GM23338 (cell line): Measurements from ENCODE around the gene DIP2B. TPM values are rescaled to one million over a fixed set of nuclear protein-coding genes. Genes with fewer than 3 reads are reported as not detected.

ENCODE experiments used
- ATAC-seq: fragments of 200-7000 bp; cut with Tn5 transposase; 3 replicates; pipeline ENCODE4 v1.9.1; 2020
- DNase-seq: peaks from one replicate; pipeline ENCODE4 v3.0.0-alpha.2; 2015; ENCODE audit warnings: low spot score
- H2AFZ ChIP-seq: fragments of 200-600 bp; sonication (generic); 2 replicates; pipeline ENCODE4 v1.8.0; 2016; ENCODE audit warnings: antibody characterized with exemption, mild to moderate bottlenecking, moderate library complexity
- H3F3A ChIP-seq: fragments of 200-600 bp; sonication (generic); replicated peaks from 2 replicates; pipeline ENCODE4 v1.8.0; 2017; ENCODE audit warnings: antibody characterized with exemption, mixed run types, low read depth
- H3K27ac ChIP-seq: fragments of 200-600 bp; sonication (generic); 2 replicates; pipeline ENCODE4 v1.6.1; 2016; ENCODE audit warnings: low read depth
- H3K27me3 ChIP-seq: fragments of 200-600 bp; sonication (generic); 2 replicates; pipeline ENCODE4 v1.8.0; 2016; ENCODE audit warnings: mild to moderate bottlenecking, mixed run types, moderate library complexity; ENCODE audit not compliant: insufficient read depth
- H3K36me3 ChIP-seq: fragments of 200-600 bp; sonication (generic); 2 replicates; pipeline ENCODE4 v1.8.0; 2016; ENCODE audit warnings: mild to moderate bottlenecking; ENCODE audit not compliant: insufficient read depth
- H3K4me1 ChIP-seq: fragments of 200-600 bp; sonication (generic); 2 replicates; pipeline ENCODE4 v1.8.0; 2016; ENCODE audit warnings: mild to moderate bottlenecking, moderate library complexity; ENCODE audit not compliant: insufficient read depth
- H3K4me2 ChIP-seq: fragments of 200-600 bp; sonication (generic); 2 replicates; pipeline ENCODE4 v1.7.1; 2017; ENCODE audit warnings: mixed run types
- H3K4me3 ChIP-seq: fragments of 200-600 bp; sonication (generic); 2 replicates; pipeline ENCODE4 v1.6.1; 2016; ENCODE audit warnings: mixed run types
- H3K79me2 ChIP-seq: fragments of 200-600 bp; sonication (generic); replicated peaks from 2 replicates; pipeline ENCODE4 v1.8.0; 2017; ENCODE audit warnings: mild to moderate bottlenecking; ENCODE audit not compliant: insufficient read depth
- H3K9me2 ChIP-seq: fragments of 200-600 bp; sonication (generic); 2 replicates; pipeline ENCODE4 v1.8.0; 2017; ENCODE audit not compliant: insufficient read depth
- H4K20me1 ChIP-seq: fragments of 200-600 bp; sonication (generic); replicated peaks from 2 replicates; pipeline ENCODE4 v1.8.0; 2017; ENCODE audit warnings: mild to moderate bottlenecking; ENCODE audit not compliant: insufficient read depth
- H3K27ac Mint-ChIP-seq: 2 replicates; pipeline ENCODE4 v1.8.0; 2020; ENCODE audit warnings: inconsistent platforms, mild to moderate bottlenecking, moderate library complexity, mixed read lengths
- H3K27me3 Mint-ChIP-seq: 3 replicates; pipeline ENCODE4 v1.8.0; 2022; ENCODE audit warnings: low read depth, mild to moderate bottlenecking, moderate library complexity, mixed read lengths, inconsistent platforms; ENCODE audit not compliant: insufficient read depth, poor library complexity
- H3K36me3 Mint-ChIP-seq: 3 replicates; pipeline ENCODE4 v1.8.0; 2021; ENCODE audit warnings: low read depth, mild to moderate bottlenecking, inconsistent platforms, moderate library complexity, mixed read lengths
- H3K4me1 Mint-ChIP-seq: 3 replicates; pipeline ENCODE4 v1.8.0; 2020; ENCODE audit warnings: mild to moderate bottlenecking, inconsistent platforms, mixed read lengths
- H3K4me3 Mint-ChIP-seq: 3 replicates; pipeline ENCODE4 v1.8.0; 2021; ENCODE audit warnings: moderate library complexity, mild to moderate bottlenecking, inconsistent platforms, mixed read lengths
- H3K9me3 Mint-ChIP-seq: 3 replicates; pipeline ENCODE4 v1.8.0; 2020; ENCODE audit warnings: moderate library complexity, mild to moderate bottlenecking, inconsistent platforms, mixed read lengths
- ETS1 ChIP-seq: IDR thresholded peaks from 2 replicates; pipeline ENCODE4 v1.6.1; 2016; ENCODE audit warnings: antibody characterized with exemption
- ZNF331 ChIP-seq: fragments of 250-450 bp; sonication (Bioruptor Pico); IDR thresholded peaks from 2 replicates; pipeline ENCODE4 v1.5.0; 2020; ENCODE audit warnings: low read depth, mild to moderate bottlenecking, moderate library complexity
- polyA plus RNA-seq: library from polyadenylated mRNA; unstranded; fragments of >200 nt; fragmentation: Nextera tagmentation; extraction: Ambion mirVana; gene quantifications from 2 replicates; pipeline ENCODE4 v1.2.1, GENCODE V29; 2016
- total RNA-seq: library from RNA; depleted of rRNA; stranded (reverse); fragments of >200 nt; shearing (Covaris generic); gene quantifications from 2 replicates; pipeline ENCODE4 v1.2.3, GENCODE V29; 2014
- TF ChIP-seq, protein P1 (sequence below): IDR thresholded peaks from one replicate; pipeline ENCODE4 v1.6.1; 2018; ENCODE audit warnings: antibody characterized with exemption; ENCODE audit not compliant: unreplicated experiment
- TF ChIP-seq, protein P2 (sequence below): fragments of 250-450 bp; sonication (Bioruptor Pico); IDR thresholded peaks from 2 replicates; pipeline ENCODE4 v1.5.0; 2020; ENCODE audit warnings: mild to moderate bottlenecking, moderate library complexity

Gene DIP2B
- total and polyA plus RNA-seq, 2 experiments from 2014 or later, result 8.0 to 36.4 TPM

DNA sequence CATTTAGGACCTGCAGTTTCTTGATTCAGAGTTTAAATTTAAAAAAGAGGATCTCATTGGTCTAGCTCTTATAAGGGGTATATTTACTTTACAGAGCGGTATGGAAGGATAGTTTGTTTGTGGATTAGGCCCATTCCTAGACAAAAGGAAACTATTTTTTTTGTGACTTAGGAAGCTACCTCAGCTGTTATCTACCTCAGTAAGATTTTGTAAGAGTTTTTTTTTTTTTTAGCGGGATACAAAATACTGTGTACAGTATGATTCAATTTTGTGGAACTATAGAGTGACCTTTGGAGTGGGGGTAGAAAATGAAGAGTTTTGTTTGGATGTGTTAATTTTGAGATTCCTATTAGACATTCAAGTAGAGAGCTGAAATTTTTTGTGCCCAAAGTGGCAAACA is 154.5 kb downstream of the DIP2B start:
- Mint-ChIP-seq H3K9me3 (no peaks in the 10 kb centered on the region; the same call in 2 of the 3 replicates), H3K4me3 (no peak overlapping the region), H3K27ac (no peak overlapping the region), H3K4me1 (peaks cover 4% of the 10 kb centered on the region; the same call in 2 of the 3 replicates), H3K36me3 (no peaks in the 10 kb centered on the region), H3K27me3 (peaks cover 2% of the 10 kb centered on the region)
- H3K9me2 ChIP-seq, result no peaks in the 10 kb centered on the region
- H3K79me2 ChIP-seq, result 0 out of 2 replicates have a peak, but pooled peaks cover 7% of the 10 kb centered on the region
- H3K27ac ChIP-seq, result no peak overlapping the region
- H3K4me1 ChIP-seq, result no peaks in the 10 kb centered on the region
- H3K27me3 ChIP-seq, result no peaks in the 10 kb centered on the region
- TF ChIP-seq, protein P1, sequence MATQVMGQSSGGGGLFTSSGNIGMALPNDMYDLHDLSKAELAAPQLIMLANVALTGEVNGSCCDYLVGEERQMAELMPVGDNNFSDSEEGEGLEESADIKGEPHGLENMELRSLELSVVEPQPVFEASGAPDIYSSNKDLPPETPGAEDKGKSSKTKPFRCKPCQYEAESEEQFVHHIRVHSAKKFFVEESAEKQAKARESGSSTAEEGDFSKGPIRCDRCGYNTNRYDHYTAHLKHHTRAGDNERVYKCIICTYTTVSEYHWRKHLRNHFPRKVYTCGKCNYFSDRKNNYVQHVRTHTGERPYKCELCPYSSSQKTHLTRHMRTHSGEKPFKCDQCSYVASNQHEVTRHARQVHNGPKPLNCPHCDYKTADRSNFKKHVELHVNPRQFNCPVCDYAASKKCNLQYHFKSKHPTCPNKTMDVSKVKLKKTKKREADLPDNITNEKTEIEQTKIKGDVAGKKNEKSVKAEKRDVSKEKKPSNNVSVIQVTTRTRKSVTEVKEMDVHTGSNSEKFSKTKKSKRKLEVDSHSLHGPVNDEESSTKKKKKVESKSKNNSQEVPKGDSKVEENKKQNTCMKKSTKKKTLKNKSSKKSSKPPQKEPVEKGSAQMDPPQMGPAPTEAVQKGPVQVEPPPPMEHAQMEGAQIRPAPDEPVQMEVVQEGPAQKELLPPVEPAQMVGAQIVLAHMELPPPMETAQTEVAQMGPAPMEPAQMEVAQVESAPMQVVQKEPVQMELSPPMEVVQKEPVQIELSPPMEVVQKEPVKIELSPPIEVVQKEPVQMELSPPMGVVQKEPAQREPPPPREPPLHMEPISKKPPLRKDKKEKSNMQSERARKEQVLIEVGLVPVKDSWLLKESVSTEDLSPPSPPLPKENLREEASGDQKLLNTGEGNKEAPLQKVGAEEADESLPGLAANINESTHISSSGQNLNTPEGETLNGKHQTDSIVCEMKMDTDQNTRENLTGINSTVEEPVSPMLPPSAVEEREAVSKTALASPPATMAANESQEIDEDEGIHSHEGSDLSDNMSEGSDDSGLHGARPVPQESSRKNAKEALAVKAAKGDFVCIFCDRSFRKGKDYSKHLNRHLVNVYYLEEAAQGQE, result no peak
- TF ChIP-seq ETS1, result no peak
- TF ChIP-seq ZNF331 (CRISPR knock-in tag), result no peak
- TF ChIP-seq, protein P2, sequence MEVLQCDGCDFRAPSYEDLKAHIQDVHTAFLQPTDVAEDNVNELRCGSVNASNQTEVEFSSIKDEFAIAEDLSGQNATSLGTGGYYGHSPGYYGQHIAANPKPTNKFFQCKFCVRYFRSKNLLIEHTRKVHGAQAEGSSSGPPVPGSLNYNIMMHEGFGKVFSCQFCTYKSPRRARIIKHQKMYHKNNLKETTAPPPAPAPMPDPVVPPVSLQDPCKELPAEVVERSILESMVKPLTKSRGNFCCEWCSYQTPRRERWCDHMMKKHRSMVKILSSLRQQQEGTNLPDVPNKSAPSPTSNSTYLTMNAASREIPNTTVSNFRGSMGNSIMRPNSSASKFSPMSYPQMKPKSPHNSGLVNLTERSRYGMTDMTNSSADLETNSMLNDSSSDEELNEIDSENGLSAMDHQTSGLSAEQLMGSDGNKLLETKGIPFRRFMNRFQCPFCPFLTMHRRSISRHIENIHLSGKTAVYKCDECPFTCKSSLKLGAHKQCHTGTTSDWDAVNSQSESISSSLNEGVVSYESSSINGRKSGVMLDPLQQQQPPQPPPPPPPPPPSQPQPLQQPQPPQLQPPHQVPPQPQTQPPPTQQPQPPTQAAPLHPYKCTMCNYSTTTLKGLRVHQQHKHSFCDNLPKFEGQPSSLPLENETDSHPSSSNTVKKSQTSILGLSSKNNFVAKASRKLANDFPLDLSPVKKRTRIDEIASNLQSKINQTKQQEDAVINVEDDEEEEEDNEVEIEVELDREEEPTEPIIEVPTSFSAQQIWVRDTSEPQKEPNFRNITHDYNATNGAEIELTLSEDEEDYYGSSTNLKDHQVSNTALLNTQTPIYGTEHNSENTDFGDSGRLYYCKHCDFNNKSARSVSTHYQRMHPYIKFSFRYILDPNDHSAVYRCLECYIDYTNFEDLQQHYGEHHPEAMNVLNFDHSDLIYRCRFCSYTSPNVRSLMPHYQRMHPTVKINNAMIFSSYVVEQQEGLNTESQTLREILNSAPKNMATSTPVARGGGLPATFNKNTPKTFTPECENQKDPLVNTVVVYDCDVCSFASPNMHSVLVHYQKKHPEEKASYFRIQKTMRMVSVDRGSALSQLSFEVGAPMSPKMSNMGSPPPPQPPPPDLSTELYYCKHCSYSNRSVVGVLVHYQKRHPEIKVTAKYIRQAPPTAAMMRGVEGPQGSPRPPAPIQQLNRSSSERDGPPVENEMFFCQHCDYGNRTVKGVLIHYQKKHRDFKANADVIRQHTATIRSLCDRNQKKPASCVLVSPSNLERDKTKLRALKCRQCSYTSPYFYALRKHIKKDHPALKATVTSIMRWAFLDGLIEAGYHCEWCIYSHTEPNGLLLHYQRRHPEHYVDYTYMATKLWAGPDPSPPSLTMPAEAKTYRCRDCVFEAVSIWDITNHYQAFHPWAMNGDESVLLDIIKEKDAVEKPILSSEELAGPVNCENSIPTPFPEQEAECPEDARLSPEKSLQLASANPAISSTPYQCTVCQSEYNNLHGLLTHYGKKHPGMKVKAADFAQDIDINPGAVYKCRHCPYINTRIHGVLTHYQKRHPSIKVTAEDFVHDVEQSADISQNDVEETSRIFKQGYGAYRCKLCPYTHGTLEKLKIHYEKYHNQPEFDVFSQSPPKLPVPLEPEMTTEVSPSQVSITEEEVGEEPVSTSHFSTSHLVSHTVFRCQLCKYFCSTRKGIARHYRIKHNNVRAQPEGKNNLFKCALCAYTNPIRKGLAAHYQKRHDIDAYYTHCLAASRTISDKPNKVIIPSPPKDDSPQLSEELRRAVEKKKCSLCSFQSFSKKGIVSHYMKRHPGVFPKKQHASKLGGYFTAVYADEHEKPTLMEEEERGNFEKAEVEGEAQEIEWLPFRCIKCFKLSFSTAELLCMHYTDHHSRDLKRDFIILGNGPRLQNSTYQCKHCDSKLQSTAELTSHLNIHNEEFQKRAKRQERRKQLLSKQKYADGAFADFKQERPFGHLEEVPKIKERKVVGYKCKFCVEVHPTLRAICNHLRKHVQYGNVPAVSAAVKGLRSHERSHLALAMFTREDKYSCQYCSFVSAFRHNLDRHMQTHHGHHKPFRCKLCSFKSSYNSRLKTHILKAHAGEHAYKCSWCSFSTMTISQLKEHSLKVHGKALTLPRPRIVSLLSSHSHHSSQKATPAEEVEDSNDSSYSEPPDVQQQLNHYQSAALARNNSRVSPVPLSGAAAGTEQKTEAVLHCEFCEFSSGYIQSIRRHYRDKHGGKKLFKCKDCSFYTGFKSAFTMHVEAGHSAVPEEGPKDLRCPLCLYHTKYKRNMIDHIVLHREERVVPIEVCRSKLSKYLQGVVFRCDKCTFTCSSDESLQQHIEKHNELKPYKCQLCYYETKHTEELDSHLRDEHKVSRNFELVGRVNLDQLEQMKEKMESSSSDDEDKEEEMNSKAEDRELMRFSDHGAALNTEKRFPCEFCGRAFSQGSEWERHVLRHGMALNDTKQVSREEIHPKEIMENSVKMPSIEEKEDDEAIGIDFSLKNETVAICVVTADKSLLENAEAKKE (CRISPR knock-in tag), result no peak
- no peak overlapping the region for H3K4me3 ChIP-seq
- DNase-seq (no peak), ATAC-seq (no peak)
- H2AFZ ChIP-seq, result no peak overlapping the region
- H3K36me3 ChIP-seq, result no peaks in the 10 kb centered on the region
- H3F3A ChIP-seq, result no peaks in the 10 kb centered on the region
- no peak overlapping the region for H3K4me2 ChIP-seq
- no peaks in the 10 kb centered on the region for H4K20me1 ChIP-seq
